Superior temporal gyrus (tissue), 1 donor: ENCODE measurements around the gene ADGRB3.
"Not testable (repeated sequence)": the region's sequence is repeated elsewhere in the genome, so short reads cannot be mapped to it uniquely, and the experiment has no call there.

Experiments used
- DNase-seq: peaks from one replicate; pipeline ENCODE4 v3.0.0-alpha.2; 2016; ENCODE audit errors: extremely low spot score

The ADGRB3 gene

DNA sequence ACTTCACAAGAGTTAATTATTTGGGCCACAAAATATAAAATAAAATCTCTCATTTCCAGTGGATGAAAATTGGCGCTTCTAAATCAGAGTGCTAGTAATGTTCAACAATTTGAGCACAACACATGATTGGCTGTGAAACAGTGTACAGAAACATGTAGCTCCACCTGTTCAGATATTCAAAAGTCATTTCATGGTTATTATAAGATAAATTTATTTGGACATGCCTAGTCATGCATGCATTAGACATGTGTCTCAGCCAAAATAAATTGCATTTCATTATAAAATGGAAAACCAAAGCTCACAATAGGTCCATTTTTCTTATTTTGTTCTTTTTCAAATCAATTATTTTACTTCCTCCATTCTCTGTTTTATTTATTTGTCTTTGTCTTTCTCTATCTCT, 786.9 kb downstream of the ADGRB3 start:
- DNase-seq: no peak

- no peak for DNase-seq
These were observed 787.4 kb downstream of the ADGRB3 start for GRCh38 chr6:69422475-69422874.

DNA sequence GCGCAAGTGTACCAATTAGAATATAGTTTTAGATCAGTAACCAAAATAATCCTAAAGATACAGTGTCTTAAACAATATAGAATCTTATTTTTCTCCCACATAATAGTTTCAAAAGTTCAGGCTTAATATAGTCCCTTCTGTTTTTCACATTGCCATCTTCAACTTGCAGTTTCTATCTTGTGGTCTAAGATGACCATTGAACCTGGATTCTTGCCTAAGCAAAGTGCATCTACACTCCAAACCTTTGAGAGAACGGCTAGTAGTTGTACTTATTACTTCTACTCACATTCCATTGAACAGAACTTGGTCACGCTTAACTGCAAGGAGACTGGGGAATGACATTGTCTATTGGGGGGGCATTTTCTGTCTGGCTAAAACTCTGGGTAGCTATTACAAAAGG, 788.7 kb downstream of the ADGRB3 start:
- DNase-seq: no peak

- DNase-seq: no peak
These were observed 789.5 kb downstream of the ADGRB3 start for GRCh38 chr6:69424581-69424980.

GRCh38 chr6:69427882-69428281, 792.8 kb downstream of the ADGRB3 start:
- no peak for DNase-seq

- not testable (repeated sequence) for DNase-seq
These were observed 797.1 kb downstream of the ADGRB3 start for GRCh38 chr6:69432168-69432567.

DNA sequence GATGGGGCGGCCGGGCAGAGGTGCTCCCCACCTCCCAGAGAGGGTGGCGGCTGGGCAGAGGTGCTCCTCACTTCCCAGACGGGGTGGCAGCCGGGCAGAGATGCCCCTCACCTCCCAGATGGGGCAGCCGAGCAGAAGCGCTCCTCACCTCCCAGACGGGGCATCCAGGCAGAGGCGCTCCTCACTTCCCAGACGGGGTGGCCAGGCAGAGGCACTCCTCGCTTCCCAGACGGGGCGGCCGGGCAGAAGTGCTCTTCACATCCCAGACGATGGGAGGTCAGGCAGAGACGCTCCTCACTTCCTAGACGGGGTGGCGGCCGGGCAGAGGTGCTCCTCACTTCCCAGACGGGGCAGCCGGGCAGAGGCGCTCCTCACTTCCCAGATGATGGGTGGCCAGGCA, 798.0 kb downstream of the ADGRB3 start:
- not testable (repeated sequence) for DNase-seq

- no peak for DNase-seq
These were observed 803.0 kb downstream of the ADGRB3 start for GRCh38 chr6:69438113-69438512.
